Measurements from ENCODE around the gene SPOCK1. TPM values are rescaled to one million over a fixed set of nuclear protein-coding genes. Genes with fewer than 3 reads are reported as not detected.

Gene SPOCK1
- total RNA-seq, 2 donors from 2014 or later, result not detected

DNA sequence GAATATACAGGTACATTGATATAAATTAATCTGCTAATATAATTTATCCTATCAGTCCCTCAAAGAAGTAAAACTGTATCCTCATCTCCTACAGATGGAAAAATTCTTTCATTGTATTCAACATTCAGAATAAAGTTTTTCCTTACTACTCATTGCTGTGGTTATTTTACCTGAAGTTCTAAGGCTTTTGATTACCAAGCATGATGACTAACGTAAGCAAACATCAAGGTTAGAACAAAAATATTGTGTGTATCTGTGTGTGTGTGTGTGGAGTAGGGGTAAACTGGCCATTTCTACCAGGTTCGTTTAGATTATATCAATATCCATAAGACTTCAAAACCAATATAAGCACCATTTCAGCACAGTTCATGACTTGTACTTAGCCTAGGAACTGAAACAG is 573.1 kb downstream of the SPOCK1 start:
- Mint-ChIP-seq H3K9me3 (peaks cover 15% of the 10 kb centered on the region), H3K4me1 (no peaks in the 10 kb centered on the region), H3K27me3 (no peaks in the 10 kb centered on the region), H3K36me3 (ENCODE audit: low read depth) (no peaks in the 10 kb centered on the region), H3K4me3 (no peak overlapping the region), H3K27ac (no peak overlapping the region)
- ATAC-seq (replicated peaks), result no peak

Other genes starting within 250 kb of the SPOCK1 start
- gene KLHL3, start 236.8 kb upstream of the SPOCK1 start, total RNA-seq, result 1 to 10 TPM; 5.3 to 9.5 TPM